Fibroblast of skin of back (primary cell): ENCODE data around the gene ORC4.

Experiments
- DNase-seq: peaks from one replicate; pipeline ENCODE4 v3.0.0-alpha.2; 2013

The ORC4 gene

DNA sequence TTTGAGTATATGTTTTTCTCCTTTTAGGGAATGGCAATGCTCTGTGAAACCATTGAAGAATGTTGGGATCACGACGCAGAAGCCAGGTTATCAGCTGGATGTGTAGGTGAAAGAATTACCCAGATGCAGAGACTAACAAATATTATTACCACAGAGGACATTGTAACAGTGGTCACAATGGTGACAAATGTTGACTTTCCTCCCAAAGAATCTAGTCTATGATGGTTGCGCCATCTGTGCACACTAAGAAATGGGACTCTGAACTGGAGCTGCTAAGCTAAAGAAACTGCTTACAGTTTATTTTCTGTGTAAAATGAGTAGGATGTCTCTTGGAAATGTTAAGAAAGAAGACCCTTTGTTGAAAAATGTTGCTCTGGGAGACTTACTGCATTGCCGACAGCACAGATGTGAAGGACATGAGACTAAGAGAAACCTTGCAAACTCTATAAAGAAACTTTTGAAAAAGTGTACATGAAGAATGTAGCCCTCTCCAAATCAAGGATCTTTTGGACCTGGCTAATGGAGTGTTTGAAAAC lies 93.4 kb downstream of the ORC4 start:
- DNase-seq = no peak

- no peak for DNase-seq
Measured at GRCh38 chr2:147925886-147926285, 94.7 kb downstream of the ORC4 start.

DNA sequence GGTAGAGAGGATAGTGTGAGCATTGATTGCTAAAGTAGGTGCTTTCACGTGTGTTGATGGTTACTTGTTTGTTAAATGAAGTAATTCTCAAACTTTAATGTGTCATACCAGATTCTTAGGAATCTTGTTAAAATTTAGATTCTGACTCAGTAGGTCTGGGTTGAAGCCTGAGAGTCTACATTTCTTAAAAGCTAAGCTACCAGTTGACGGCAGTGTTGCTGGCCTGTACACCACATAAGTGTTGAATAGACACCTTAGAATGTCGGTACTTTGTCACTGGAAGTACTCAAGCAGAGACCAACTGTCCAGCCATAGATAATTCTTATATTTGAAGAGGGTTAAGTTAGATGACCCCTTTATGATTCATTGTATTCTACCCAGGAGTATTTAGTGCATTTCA lies 95.9 kb downstream of the ORC4 start:
- no peak for DNase-seq

DNA sequence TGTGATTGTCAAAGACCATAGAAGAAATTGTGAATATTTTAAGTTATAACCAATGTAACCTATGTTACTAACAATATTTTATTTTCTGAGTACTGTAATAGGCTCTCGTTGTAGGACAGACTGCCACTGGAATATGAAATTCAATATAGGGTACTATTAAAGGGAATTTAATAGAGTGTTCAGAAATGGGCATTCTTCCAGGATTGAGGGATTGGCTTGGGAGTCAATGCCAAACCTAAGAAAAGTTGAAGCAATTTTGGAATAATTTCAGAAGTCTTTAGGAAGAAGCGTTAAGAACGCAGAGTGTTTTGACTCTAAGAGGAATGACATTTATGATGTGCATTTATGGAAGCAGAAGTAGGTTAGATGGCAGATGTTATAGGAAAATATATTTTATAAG lies 96.7 kb downstream of the ORC4 start:
- no peak for DNase-seq

- no peak for DNase-seq
Measured at GRCh38 chr2:147917161-147917560, 103.4 kb downstream of the ORC4 start.

GRCh38 chr2:147916723-147917122 lies 103.8 kb downstream of the ORC4 start:
- no peak for DNase-seq

DNA sequence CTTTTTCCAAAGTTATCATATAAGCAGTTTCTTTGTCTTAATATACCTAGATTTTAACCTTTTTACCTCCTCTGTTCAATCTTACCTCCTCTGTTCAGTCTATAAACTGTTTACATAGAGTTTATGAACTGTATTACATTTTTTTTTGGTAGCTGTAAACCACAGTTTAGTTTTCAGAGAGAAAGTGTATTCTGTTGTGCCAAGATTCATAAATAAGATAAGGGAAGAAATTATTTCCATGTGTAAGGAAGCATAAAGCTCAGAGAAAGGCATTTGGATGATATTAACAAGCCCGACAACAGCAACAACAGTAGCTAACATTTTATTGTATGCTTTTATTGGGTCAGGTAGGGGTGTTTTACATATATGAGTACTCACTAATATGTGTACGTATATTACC lies 104.5 kb downstream of the ORC4 start:
- DNase-seq = no peak

DNA sequence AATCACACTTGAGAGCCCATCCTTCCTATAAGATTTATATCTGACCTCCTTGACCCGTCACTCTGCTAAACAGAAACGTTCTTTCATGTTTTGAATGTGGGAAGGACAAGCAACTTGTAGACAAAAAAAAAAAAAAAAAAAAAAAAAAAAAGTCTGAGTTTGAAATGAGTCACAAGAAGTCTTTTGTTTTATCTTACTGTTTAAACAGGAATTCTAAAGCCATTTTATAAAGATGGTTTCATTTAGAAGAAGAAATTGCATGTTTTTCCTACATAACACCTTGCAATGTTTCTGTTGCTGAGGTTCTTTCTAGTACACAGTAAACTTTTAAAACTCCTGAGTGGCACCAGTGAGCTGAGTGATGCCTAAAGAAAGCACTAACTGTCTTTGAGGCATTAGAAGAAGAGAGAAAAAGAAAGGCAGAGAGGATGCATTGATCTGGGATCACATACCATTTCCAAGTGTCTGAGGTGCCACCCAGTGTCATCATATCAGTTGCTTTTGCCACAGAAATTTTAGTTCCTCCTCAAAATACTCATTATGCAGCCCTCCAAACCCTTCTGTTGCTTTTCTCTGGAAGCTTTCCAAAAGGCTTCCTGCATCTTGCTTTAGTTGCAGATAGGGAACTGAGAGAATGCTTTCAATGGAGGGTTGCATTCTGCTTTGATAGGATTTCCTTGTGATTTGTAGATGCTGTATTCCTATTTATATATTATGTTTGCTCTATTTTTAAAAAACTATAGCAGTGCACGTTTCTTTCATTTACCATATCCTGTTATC lies 106.6 kb downstream of the ORC4 start:
- DNase-seq = no peak

- DNase-seq = peak; percentile 54
Measured at GRCh38 chr2:147910990-147911473, 109.5 kb downstream of the ORC4 start.

DNA sequence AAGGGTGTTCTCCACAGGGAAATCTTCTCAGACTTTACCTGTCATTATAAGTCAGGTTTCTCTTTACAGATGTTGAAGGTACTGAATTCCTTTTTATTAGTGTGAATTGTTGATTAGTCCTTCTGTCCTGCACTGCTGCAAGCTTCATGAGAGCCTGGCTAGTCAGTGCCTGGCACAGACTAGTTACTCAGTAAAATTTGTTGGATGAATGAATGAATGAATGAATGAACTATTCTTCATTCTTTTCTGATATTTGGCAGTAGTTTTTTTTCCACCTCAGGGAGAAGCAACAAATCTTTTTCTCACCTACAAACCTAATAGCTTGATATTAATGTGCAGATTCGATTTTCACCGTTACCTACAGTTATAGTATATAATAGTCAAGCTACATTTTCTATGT lies 111.4 kb downstream of the ORC4 start:
- no peak for DNase-seq

- no peak for DNase-seq
Measured at GRCh38 chr2:147904051-147904450, 116.5 kb downstream of the ORC4 start.

- DNase-seq = no peak
Measured at GRCh38 chr2:147888680-147889079, 131.9 kb downstream of the ORC4 start.

DNA sequence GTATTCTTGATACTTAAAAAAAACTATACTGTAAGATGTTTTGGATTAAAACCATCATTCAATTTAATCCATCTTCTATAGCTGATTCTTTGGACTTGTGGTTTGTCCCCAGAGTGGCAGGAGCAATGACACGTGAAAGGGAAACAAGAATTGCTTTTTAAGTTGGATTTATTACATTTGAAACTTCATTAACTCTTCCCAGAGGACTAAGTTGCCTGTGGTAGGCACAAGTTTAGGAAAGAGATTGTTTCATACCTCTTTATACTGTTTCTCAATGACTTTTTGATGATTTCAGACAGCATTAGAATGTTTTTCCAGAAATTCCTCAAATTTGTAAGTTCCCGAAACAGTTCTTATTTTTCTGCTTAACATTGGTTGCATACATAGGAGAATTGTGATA lies 134.4 kb downstream of the ORC4 start:
- no peak for DNase-seq

- DNase-seq = no peak
Measured at GRCh38 chr2:147884830-147885229, 135.7 kb downstream of the ORC4 start.

- no peak for DNase-seq
Measured at GRCh38 chr2:147882631-147883030, 137.9 kb downstream of the ORC4 start.
